ENCODE results near the gene DHTKD1. TPM values are rescaled to one million over a fixed set of nuclear protein-coding genes. Genes with fewer than 3 reads are reported as not detected.

DHTKD1 gene
- total and polyA plus RNA-seq, 10 of the 15 experiments (the other 5 are each of a cell fraction or from before 2014, with no cell fraction given): 11.3 to 35.0 (median 26.9) TPM

- TF ChIP-seq CTCF (IDR thresholded peaks at IDR 0.05 in 2 of 3, conservative IDR thresholded peaks at IDR 0.05 in 1 of 3; ENCODE audit: control insufficient read depth in 2 of 3, extremely low read depth in 1 of 3, insufficient read depth in 1 of 3, low read depth in 3 of 3, low read length in 3 of 3) (no peak), ZNF207 (IDR thresholded peaks at IDR 0.05; ENCODE audit: borderline replicate concordance) (no peak), POLR2AphosphoS5 (IDR thresholded peaks at IDR 0.05; ENCODE audit: low read length) (no peak), PML (IDR thresholded peaks at IDR 0.05; ENCODE audit: low read length) (no peak), BCL3 (IDR thresholded peaks at IDR 0.05; ENCODE audit: borderline replicate concordance, insufficient read depth, low read depth, low read length, poor library complexity, severe bottlenecking) (no peak), KAT2A (conservative IDR thresholded peaks at IDR 0.05; ENCODE audit: control insufficient read depth, low read depth, low read length) (no peak), IRF4 (IDR thresholded peaks at IDR 0.05; ENCODE audit: low read depth, low read length) (peak; percentile 53; the same call in 1 of the 2 replicates), SMAD5 (IDR thresholded peaks at IDR 0.05; ENCODE audit: low read depth) (no peak), ATF7 (IDR thresholded peaks at IDR 0.05; ENCODE audit: low read depth) (peak; percentile 52), RAD51 (IDR thresholded peaks at IDR 0.05) (no peak), MTA2 (IDR thresholded peaks at IDR 0.05; ENCODE audit: low read depth) (peak; percentile 48; the same call in 1 of the 2 replicates), NR2F1 (conservative IDR thresholded peaks at IDR 0.05) (peak; percentile 53; the same call in 1 of the 2 replicates), JUND (IDR thresholded peaks at IDR 0.05; ENCODE audit: low read depth, low read length) (no peak), IRF3 (IDR thresholded peaks at IDR 0.05) (no peak), GABPA (IDR thresholded peaks at IDR 0.05; ENCODE audit: low read depth) (0 out of 2 replicates have a peak, but pooled peaks have one; percentile 12), EED (IDR thresholded peaks at IDR 0.05; ENCODE audit: low read depth) (peak; percentile 95), YY1 (IDR thresholded peaks at IDR 0.05; ENCODE audit: low read depth, low read length) (peak; percentile 12; the same call in 1 of the 2 replicates), IKZF2 (IDR thresholded peaks at IDR 0.05) (peak; percentile 85 to 89), MEF2B (IDR thresholded peaks at IDR 0.05; ENCODE audit: partially characterized antibody, poor library complexity, severe bottlenecking) (peak; percentile 71), MXI1 (IDR thresholded peaks at IDR 0.05; ENCODE audit: low read depth, low read length) (no peak), HDGF (IDR thresholded peaks at IDR 0.05) (peak; percentile 23; the same call in 1 of the 2 replicates), TAF1 (IDR thresholded peaks at IDR 0.05; ENCODE audit: borderline replicate concordance, low read depth, low read length) (no peak), NFIC (IDR thresholded peaks at IDR 0.05; ENCODE audit: low read depth, low read length) (peak; percentile 73), ZNF622 (IDR thresholded peaks at IDR 0.05) (no peak), SRF (IDR thresholded peaks at IDR 0.05; ENCODE audit: low read depth in 2 of 2, low read length in 2 of 2) (0 out of 4 replicates have a peak, but pooled peaks of 1 of the 2 experiments have one; percentile 16), STAT3 (IDR thresholded peaks at IDR 0.05; ENCODE audit: low read depth, low read length) (no peak), NKRF (conservative IDR thresholded peaks at IDR 0.05) (no peak)
Measured at GRCh38 chr10:12048547-12048946, 20.2 kb upstream of the DHTKD1 start (continued).
